HepG2 (cell line): ENCODE results near the gene MBD3. TPM values are rescaled to one million over a fixed set of nuclear protein-coding genes. Genes with fewer than 3 reads are reported as not detected.

Experiments used
- ATAC-seq: fragments of 200-7000 bp; cut with Tn5 transposase; 3 replicates; pipeline ENCODE4 v1.9.1; 2020; ENCODE audit warnings: mild to moderate bottlenecking, moderate library complexity
- BruUV-seq: library from RNA; stranded (reverse); fragments of 400-500 nt; replicated peaks from 2 replicates; lab custom pipeline; 2021; lab: Mats Ljungman, UMichigan
- CTCF ChIA-PET: fragments of 300-600 bp; formaldehyde crosslinking; extraction: SDS; loops from one replicate; lab custom pipeline; 2021; ENCODE audit warnings: low total read pairs, inconsistent platforms, low intra/inter-chr PET ratio; lab: Yijun Ruan, JAX
- POLR2A ChIA-PET: fragments of 350-600 bp; sonication (Branson Sonifier 250); formaldehyde crosslinking; loops from one replicate; lab custom pipeline; 2020; ENCODE audit warnings: antibody characterized with exemption, inconsistent platforms; lab: Yijun Ruan, JAX
- DNase-seq: peaks from one replicate; pipeline ENCODE4 v3.0.0-alpha.2; 2015; ENCODE audit warnings: low spot score
- FAIRE-seq: peaks from 3 replicates; lab custom pipeline; 2011; peaks lifted over from hg19 to GRCh38; lab: Jason Lieb, UNC
- H2AFZ ChIP-seq: one replicate; pipeline ENCODE4 v1.6.1; 2011; ENCODE audit warnings: low read length, inconsistent platforms
- H3K27ac ChIP-seq: fragments of 300-600 bp; 3 replicates; pipeline ENCODE4 v1.8.0; 2011; ENCODE audit warnings: mixed run types, mild to moderate bottlenecking, mixed read lengths, low read length, inconsistent platforms; ENCODE audit not compliant: insufficient read depth; ENCODE audit errors: extremely low read length
- H3K27me3 ChIP-seq, 2 experiments: fragments of 200-600 bp in 1 of 2; 2 replicates in 1 of 2; 3 replicates in 1 of 2; pipeline versions ENCODE4 v1.6.0 to v1.8.0; 2011; ENCODE audit warnings: low read length in 2 of 2, mild to moderate bottlenecking in 2 of 2, moderate library complexity in 2 of 2, inconsistent platforms in 1 of 2; ENCODE audit not compliant: insufficient read depth in 2 of 2, control insufficient read depth in 1 of 2
- H3K36me3 ChIP-seq, 2 experiments: fragments of 200-600 bp in 1 of 2; replicated peaks in 1 of 2; 2 replicates in 1 of 2; 3 replicates in 1 of 2; pipeline versions ENCODE4 v1.5.1 to v1.8.0; 2011; ENCODE audit warnings: low read length in 2 of 2, inconsistent platforms in 1 of 2; ENCODE audit not compliant: insufficient read depth in 2 of 2, control insufficient read depth in 1 of 2
- H3K4me1 ChIP-seq: 2 replicates; pipeline ENCODE4 v1.5.1; 2012; ENCODE audit warnings: low read length, inconsistent platforms; ENCODE audit not compliant: insufficient read depth
- H3K4me2 ChIP-seq: 2 replicates; pipeline ENCODE4 v1.6.0; 2011; ENCODE audit warnings: low read depth, low read length, inconsistent platforms
- H3K4me3 ChIP-seq, 3 experiments: fragments of 200-600 bp in 1 of 3; sonication (generic), shearing (Covaris generic) in 1 of 3; replicated peaks in 1 of 3; 2 replicates each; pipeline ENCODE4 v1.5.1; 2011 to 2016; ENCODE audit warnings: low read length in 3 of 3, inconsistent platforms in 2 of 3, low read depth in 2 of 3, mild to moderate bottlenecking in 2 of 3, control low read depth in 1 of 3, mixed read lengths in 1 of 3; ENCODE audit not compliant: insufficient read depth in 1 of 3
- H3K79me2 ChIP-seq: one replicate; pipeline ENCODE4 v1.6.1; 2011; ENCODE audit warnings: low read length, inconsistent platforms; ENCODE audit not compliant: insufficient read depth
- H3K9ac ChIP-seq: 2 replicates; pipeline ENCODE4 v1.6.0; 2011; ENCODE audit warnings: mild to moderate bottlenecking, low read depth, low read length, inconsistent platforms; ENCODE audit not compliant: insufficient read depth
- H3K9me3 ChIP-seq: 2 replicates; pipeline ENCODE4 v1.5.1; 2012; ENCODE audit warnings: mild to moderate bottlenecking, low read length
- H4K20me1 ChIP-seq: 2 replicates; pipeline ENCODE4 v1.6.0; 2011; ENCODE audit warnings: inconsistent platforms, mild to moderate bottlenecking, low read length, moderate library complexity; ENCODE audit not compliant: insufficient read depth
- ASH2L ChIP-seq: fragments of 300-600, 200-600 bp; sonication (generic); IDR thresholded peaks from 2 replicates; pipeline ENCODE4 v1.7.0; 2017; ENCODE audit warnings: low read depth, mild to moderate bottlenecking, moderate library complexity, mixed read lengths, low read length; ENCODE audit not compliant: insufficient read length
- E2F5 ChIP-seq: sonication (generic); formaldehyde crosslinking; conservative IDR thresholded peaks from 2 replicates; pipeline ENCODE4 v1.4.0; 2020; ENCODE audit warnings: missing genetic modification reagents
- JUNB ChIP-seq: sonication (generic); formaldehyde crosslinking; IDR thresholded peaks from 2 replicates; pipeline ENCODE4 v1.8.0; 2022; ENCODE audit warnings: missing genetic modification reagents, mild to moderate bottlenecking, borderline replicate concordance
- MYNN ChIP-seq: sonication (generic); formaldehyde crosslinking; IDR thresholded peaks from 2 replicates; pipeline ENCODE4 v1.4.0; 2020; ENCODE audit warnings: mild to moderate bottlenecking, low read depth, missing genetic modification reagents
- PATZ1 ChIP-seq: sonication (generic); formaldehyde crosslinking; IDR thresholded peaks from 2 replicates; pipeline ENCODE4 v1.4.0; 2020; ENCODE audit warnings: missing genetic modification reagents
- PBX2 ChIP-seq: IDR thresholded peaks from 2 replicates; pipeline ENCODE4 v1.6.1; 2016; ENCODE audit warnings: control low read depth
- XRCC5 ChIP-seq: fragments of 200-400 bp; formaldehyde crosslinking; optimal IDR thresholded peaks from 2 replicates; pipeline ENCODE3; 2017; ENCODE audit warnings: mild to moderate bottlenecking, low read length
- ZFP91 ChIP-seq: sonication (generic); formaldehyde crosslinking; IDR thresholded peaks from 2 replicates; pipeline ENCODE4 v1.9.0; 2022; ENCODE audit warnings: missing genetic modification reagents, mild to moderate bottlenecking, borderline replicate concordance
- ZNF17 ChIP-seq: sonication (generic); formaldehyde crosslinking; IDR thresholded peaks from 2 replicates; pipeline ENCODE4 v1.5.0; 2020; ENCODE audit warnings: mild to moderate bottlenecking, missing genetic modification reagents
- ZNF281 ChIP-seq: sonication (generic); formaldehyde crosslinking; IDR thresholded peaks from 2 replicates; pipeline ENCODE4 v1.4.0; 2020; ENCODE audit warnings: missing genetic modification reagents, borderline replicate concordance
- ZNF326 ChIP-seq: sonication (generic); formaldehyde crosslinking; IDR thresholded peaks from 2 replicates; pipeline ENCODE4 v1.4.0; 2020; ENCODE audit warnings: missing genetic modification reagents, borderline replicate concordance
- ZNF510 ChIP-seq: sonication (generic); formaldehyde crosslinking; IDR thresholded peaks from 2 replicates; pipeline ENCODE4 v1.4.0; 2020; ENCODE audit warnings: low read depth, mild to moderate bottlenecking, missing genetic modification reagents
- ZNF572 ChIP-seq: sonication (generic); formaldehyde crosslinking; IDR thresholded peaks from 2 replicates; pipeline ENCODE4 v1.5.1; 2020; ENCODE audit warnings: mild to moderate bottlenecking, missing genetic modification reagents
- ZNF709 ChIP-seq: sonication (generic); formaldehyde crosslinking; IDR thresholded peaks from 2 replicates; pipeline ENCODE4 v1.5.0; 2020; ENCODE audit warnings: mild to moderate bottlenecking, missing genetic modification reagents
- ZNF747 ChIP-seq: sonication (generic); formaldehyde crosslinking; IDR thresholded peaks from 2 replicates; pipeline ENCODE4 v1.8.1; 2023; ENCODE audit warnings: missing genetic modification reagents, mild to moderate bottlenecking, borderline replicate concordance
- WGBS: methylation state at CpG from one replicate; pipeline ENCODE4 v1.1.6; 2017; ENCODE audit warnings: low lambda C conversion rate; 5-methylcytosine and 5-hydroxymethylcytosine counted together
- in situ Hi-C: cut with HindIII; loops from 2 replicates; pipeline ENCODE4 v1.10.0; 2017; ENCODE audit warnings: low pct_unique_long_range_greater_than_20kb; ENCODE audit not compliant: extremely low pct_ligation_motif_present
- intact Hi-C: fragments of 100-400 bp; cut with micrococcal nuclease; formaldehyde crosslinking; loops from one replicate; pipeline ENCODE4 v1.10.0; 2022; ENCODE audit not compliant: unreplicated experiment
- polyA plus RNA-seq, 8 experiments: library from polyadenylated mRNA; depleted of rRNA in 3 of 8; stranded (reverse) in 7 of 8; unstranded in 1 of 8; fragments of >200 nt; fragmentation: Illumina TruSeq in 4 of 8; extraction: Trizol in 4 of 8; gene quantifications; 2 replicates each; pipeline versions ENCODE4 v1.2.1 to v1.2.3, GENCODE V29; 2011 to 2016; ENCODE audit warnings: low read depth in 4 of 8, missing spikeins in 1 of 8, mixed read lengths in 1 of 8; ENCODE audit not compliant: insufficient read depth in 1 of 8
- total RNA-seq, 5 experiments: library from RNA; depleted of rRNA; stranded (reverse); fragments of >200 nt; fragmentation: Illumina TruSeq; extraction: Trizol; gene quantifications; 2 replicates each; pipeline ENCODE4 v1.2.3, GENCODE V29; 2016; ENCODE audit warnings: low read depth in 1 of 5

Gene MBD3
- total and polyA plus RNA-seq, 2 of the 13 experiments (the other 11 are each of a cell fraction or from before 2014, with no cell fraction given), result 21.2 to 76.9 TPM

GRCh38 chr19:1570836-1571235, 21.8 kb downstream of the MBD3 start (continued):
- TF ChIP-seq ZNF281 (CRISPR knock-in tag), result no peak
- no peak for TF ChIP-seq PBX2 (CRISPR knock-in tag)
- TF ChIP-seq ZNF709 (CRISPR knock-in tag), result no peak
- TF ChIP-seq JUNB (CRISPR knock-in tag), result no peak
- TF ChIP-seq PATZ1 (CRISPR knock-in tag), result no peak
- TF ChIP-seq ZNF326, result no peak

GRCh38 chr19:1569997-1570396, 22.7 kb downstream of the MBD3 start:
- no peak overlapping the region for H3K4me2 ChIP-seq
- no TSS peak for BruUV-seq
- POLR2A ChIA-PET, result interaction anchor here (1.1 kb wide), 1 partner anchor 21 kb away, joined by 3 read pairs; no protein-coding TSS in a partner anchor
- H3K4me1 ChIP-seq, result peaks cover 31% of the 10 kb centered on the region
- H4K20me1 ChIP-seq, result 0 out of 2 replicates have a peak, but pooled peaks cover 6% of the 10 kb centered on the region
- no peak overlapping the region for H2AFZ ChIP-seq
- H3K9ac ChIP-seq, result no peak overlapping the region
- in situ Hi-C loops (no loop called here), intact Hi-C loops (no loop called here)
- H3K27ac ChIP-seq, result no peak overlapping the region
- no peak overlapping the region for H3K4me3 ChIP-seq
- H3K36me3 ChIP-seq, result no peaks in the 10 kb centered on the region
- CTCF ChIA-PET, result no interaction called here
- H3K9me3 ChIP-seq, result no peaks in the 10 kb centered on the region
- H3K79me2 ChIP-seq, result peaks cover 9% of the 10 kb centered on the region
- no peak for DNase-seq
- H3K27me3 ChIP-seq, result peaks cover 0 to 8% of the 10 kb centered on the region in 2 experiments; a peak in 2 of 5 replicates
- no peak for FAIRE-seq
- ATAC-seq, result no peak
- 73% methylated on average over 4 of the region's 4 CpGs for WGBS
- TF ChIP-seq ZNF572 (no peak), E2F5 (CRISPR knock-in tag) (no peak), MYNN (CRISPR knock-in tag) (no peak), ZNF510 (no peak), ZFP91 (no peak), ASH2L (no peak), ZNF17 (CRISPR knock-in tag) (no peak), XRCC5 (no peak), ZNF747 (CRISPR knock-in tag) (no peak)
